SK-N-MC (cell line): ENCODE data around the gene UBE3A.

Experiments used
- DNase-seq: peaks from one replicate; pipeline ENCODE4 v3.0.0-alpha.2; 2011; ENCODE audit warnings: low read depth, low spot score
- H3K27ac ChIP-seq: fragments of 200-600 bp; sonication (generic); 2 replicates; pipeline ENCODE4 v1.5.1; 2016; ENCODE audit warnings: mixed run types
- H3K36me3 ChIP-seq: fragments of 200-600 bp; sonication (generic); 2 replicates; pipeline ENCODE4 v1.6.1; 2017; ENCODE audit warnings: antibody characterized with exemption, low read length, mixed read lengths; ENCODE audit not compliant: insufficient read depth
- H3K4me3 ChIP-seq: fragments of 200-600 bp; sonication (generic); 2 replicates; pipeline ENCODE4 v1.5.1; 2016
- H3K9ac ChIP-seq: fragments of 200-600 bp; sonication (generic); 2 replicates; pipeline ENCODE4 v1.8.0; 2017; ENCODE audit warnings: mixed run types, mixed read lengths; ENCODE audit not compliant: insufficient read length
- H3K9me3 ChIP-seq: fragments of 200-600 bp; sonication (generic); 2 replicates; pipeline ENCODE4 v1.6.1; 2017; ENCODE audit warnings: low read depth, mild to moderate bottlenecking, antibody characterized with exemption, low read length, moderate library complexity, mixed read lengths
- EZH2 ChIP-seq: fragments of 200-600 bp; sonication (generic); IDR thresholded peaks from one replicate; pipeline ENCODE4 v1.6.1; 2017; ENCODE audit warnings: antibody characterized with exemption
- FOXP2 ChIP-seq: optimal IDR thresholded peaks from 2 replicates; pipeline ENCODE3; 2011; ENCODE audit warnings: mild to moderate bottlenecking, moderate library complexity; ENCODE audit not compliant: insufficient read depth; ENCODE audit errors: extremely low read length, control extremely low read depth
- POLR2AphosphoS5 ChIP-seq: IDR thresholded peaks from 2 replicates; pipeline ENCODE4 v1.6.1; 2012; ENCODE audit warnings: mild to moderate bottlenecking, low read depth, low read length, borderline replicate concordance

The UBE3A gene

GRCh38 chr15:25331404-25331803 lies 107.4 kb downstream of the UBE3A start:
- Histone ChIP-seq H3K27ac (no peak overlapping the region), H3K36me3 (peaks cover 27% of the 10 kb centered on the region), H3K4me3 (no peak overlapping the region), H3K9me3 (no peaks in the 10 kb centered on the region), H3K9ac (no peak overlapping the region)
- DNase-seq, result no peak
- TF ChIP-seq FOXP2 (no peak), POLR2AphosphoS5 (no peak), EZH2 (no peak)

- Histone ChIP-seq H3K36me3 (peaks cover 10% of the 10 kb centered on the region; the same call in 1 of the 2 replicates), H3K4me3 (no peak overlapping the region), H3K27ac (no peak overlapping the region), H3K9ac (no peak overlapping the region), H3K9me3 (no peaks in the 10 kb centered on the region)
- DNase-seq, result no peak
- TF ChIP-seq EZH2 (no peak), POLR2AphosphoS5 (no peak), FOXP2 (no peak)
Measured at GRCh38 chr15:25329696-25330095, 109.1 kb downstream of the UBE3A start.

- Histone ChIP-seq H3K36me3 (no peaks in the 10 kb centered on the region), H3K9ac (no peak overlapping the region), H3K4me3 (no peak overlapping the region), H3K27ac (no peak overlapping the region), H3K9me3 (no peaks in the 10 kb centered on the region)
- DNase-seq, result no peak
- no peak for TF ChIP-seq POLR2AphosphoS5
Measured at GRCh38 chr15:25327686-25328085, 111.1 kb downstream of the UBE3A start.

DNA sequence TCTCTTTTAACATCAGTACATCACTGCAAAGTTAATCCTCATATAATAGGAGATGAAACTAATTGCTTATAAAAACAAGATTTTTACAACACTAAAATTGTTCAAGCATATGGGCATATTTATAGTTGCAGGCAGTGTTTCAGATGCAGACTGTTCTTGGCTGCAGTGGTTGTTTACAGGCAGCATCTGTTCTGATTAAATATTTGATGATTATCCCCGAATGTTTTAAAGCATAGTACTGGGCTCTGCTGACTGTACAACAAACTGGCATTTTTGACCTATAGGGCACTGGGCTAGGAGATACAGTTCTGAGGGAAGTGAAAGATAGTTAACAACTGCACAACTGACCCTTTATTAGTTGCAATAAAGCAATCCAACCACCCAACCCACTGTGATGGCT lies 113.6 kb downstream of the UBE3A start:
- Histone ChIP-seq H3K27ac (no peak overlapping the region), H3K9me3 (no peaks in the 10 kb centered on the region), H3K9ac (no peak overlapping the region), H3K4me3 (no peak overlapping the region), H3K36me3 (no peaks in the 10 kb centered on the region)
- TF ChIP-seq POLR2AphosphoS5 (no peak), EZH2 (no peak), FOXP2 (no peak)
- DNase-seq, result no peak

DNA sequence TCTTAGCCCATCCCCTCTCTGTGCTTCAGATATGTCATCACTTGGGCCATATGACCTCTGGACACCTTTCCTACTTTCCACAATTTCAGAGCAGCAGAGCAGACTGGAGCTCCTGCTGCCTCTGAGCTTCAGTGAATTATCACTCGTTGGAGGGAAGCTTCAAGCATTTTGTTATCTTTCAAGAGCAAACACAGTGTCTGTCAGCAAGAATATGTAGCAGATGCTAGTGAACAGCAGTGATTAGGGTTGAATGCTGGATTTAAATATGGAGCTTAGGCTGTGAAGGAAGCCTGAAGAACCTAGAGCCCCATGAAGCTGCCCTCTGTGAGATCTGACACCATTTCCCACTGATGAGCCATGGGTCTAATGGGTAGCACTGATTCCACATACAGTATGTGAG lies 115.4 kb downstream of the UBE3A start:
- no peaks in the 10 kb centered on the region for H3K36me3 ChIP-seq
- H3K9ac ChIP-seq, result no peak overlapping the region
- no peak overlapping the region for H3K4me3 ChIP-seq
- 0 out of 2 replicates have a peak, but pooled peaks cover 4% of the 10 kb centered on the region for H3K9me3 ChIP-seq
- no peak for DNase-seq
- H3K27ac ChIP-seq, result no peak overlapping the region
- no peak for TF ChIP-seq EZH2
- no peak for TF ChIP-seq FOXP2
- no peak for TF ChIP-seq POLR2AphosphoS5

DNA sequence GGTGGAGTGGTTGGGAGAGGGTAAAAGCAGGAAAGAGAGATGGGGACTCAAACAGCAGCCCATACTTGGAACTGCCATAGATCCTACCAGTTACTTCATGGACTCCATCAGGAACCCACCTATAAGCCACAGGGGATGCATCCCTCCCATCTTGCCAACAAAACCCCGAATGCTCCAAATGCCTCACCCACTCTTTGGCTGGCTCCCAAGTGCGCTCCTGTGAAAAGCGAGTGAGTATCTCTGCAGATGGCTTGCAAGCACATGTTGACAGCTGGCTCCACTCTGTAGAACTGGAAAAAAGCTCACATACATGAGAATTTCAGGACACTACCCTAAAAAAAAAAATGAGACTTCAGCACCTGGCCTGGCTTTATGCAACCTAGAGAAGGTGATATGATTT lies 151.0 kb downstream of the UBE3A start:
- no peaks in the 10 kb centered on the region for H3K9me3 ChIP-seq
- no peak overlapping the region for H3K9ac ChIP-seq
- no peaks in the 10 kb centered on the region for H3K36me3 ChIP-seq
- TF ChIP-seq EZH2 (no peak), FOXP2 (no peak), POLR2AphosphoS5 (no peak)
- DNase-seq, result no peak
- no peak overlapping the region for H3K4me3 ChIP-seq
- no peak overlapping the region for H3K27ac ChIP-seq
